ENCODE measurements around the gene CES3.

Gene CES3, protein sequence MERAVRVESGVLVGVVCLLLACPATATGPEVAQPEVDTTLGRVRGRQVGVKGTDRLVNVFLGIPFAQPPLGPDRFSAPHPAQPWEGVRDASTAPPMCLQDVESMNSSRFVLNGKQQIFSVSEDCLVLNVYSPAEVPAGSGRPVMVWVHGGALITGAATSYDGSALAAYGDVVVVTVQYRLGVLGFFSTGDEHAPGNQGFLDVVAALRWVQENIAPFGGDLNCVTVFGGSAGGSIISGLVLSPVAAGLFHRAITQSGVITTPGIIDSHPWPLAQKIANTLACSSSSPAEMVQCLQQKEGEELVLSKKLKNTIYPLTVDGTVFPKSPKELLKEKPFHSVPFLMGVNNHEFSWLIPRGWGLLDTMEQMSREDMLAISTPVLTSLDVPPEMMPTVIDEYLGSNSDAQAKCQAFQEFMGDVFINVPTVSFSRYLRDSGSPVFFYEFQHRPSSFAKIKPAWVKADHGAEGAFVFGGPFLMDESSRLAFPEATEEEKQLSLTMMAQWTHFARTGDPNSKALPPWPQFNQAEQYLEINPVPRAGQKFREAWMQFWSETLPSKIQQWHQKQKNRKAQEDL

DNA sequence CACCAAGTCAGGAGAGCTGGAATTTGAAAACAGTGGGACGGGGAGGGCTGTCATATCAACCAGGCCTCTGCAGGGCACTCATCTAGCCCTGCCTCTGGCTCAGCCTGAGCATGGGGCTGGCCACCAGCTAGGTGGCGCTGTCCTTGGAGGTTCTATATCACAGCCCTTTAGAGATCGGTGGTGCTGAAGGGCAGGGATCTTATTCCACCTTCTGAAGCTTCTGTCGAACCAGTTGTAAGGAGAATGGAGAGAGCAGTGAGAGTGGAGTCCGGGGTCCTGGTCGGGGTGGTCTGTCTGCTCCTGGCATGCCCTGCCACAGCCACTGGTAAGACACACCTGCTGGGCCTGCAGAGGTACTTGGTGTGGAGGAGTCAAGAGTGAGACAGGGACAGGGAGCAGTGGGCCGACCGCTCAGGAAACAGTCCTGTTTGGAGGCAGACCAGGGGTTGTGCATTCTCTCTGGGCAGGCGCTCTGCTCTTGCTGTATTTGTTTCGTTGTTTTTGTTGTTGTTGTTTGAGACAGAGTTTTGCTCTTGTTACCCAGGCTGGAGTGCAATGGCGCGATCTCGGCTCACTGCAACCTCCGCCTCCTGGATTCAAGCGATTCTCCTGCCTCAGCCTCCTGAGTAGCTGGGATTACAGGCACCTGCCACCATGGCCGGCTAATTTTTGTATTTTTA, at the start of gene CES3:
CES3 (plus strand) TSS at position 202 of the 680 bp plus-strand sequence; CDS start at position 244, 42 bp downstream.
- peak; percentile 74 for DNase-seq

DNA sequence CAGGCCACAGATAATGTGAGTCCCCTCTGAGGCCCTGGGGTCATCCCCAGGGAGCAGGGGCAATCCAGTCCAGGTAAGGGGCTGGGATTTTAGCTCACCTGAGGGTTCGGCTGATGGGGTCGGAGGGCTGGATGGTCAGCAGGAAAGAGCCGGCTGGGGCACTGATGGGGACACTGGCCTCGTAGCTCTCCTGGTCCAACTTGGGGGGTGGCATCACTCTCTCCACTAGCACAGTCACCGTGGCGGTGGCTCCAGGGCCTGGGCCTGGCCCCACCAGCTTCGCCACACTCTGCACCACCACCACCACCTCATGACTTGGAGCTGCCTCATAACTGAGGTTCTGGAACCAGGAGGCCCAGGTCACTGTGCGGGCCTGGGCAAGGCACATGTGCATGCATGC, 49.3 kb upstream of the CES3 start:
- DNase-seq = no peak

DNA sequence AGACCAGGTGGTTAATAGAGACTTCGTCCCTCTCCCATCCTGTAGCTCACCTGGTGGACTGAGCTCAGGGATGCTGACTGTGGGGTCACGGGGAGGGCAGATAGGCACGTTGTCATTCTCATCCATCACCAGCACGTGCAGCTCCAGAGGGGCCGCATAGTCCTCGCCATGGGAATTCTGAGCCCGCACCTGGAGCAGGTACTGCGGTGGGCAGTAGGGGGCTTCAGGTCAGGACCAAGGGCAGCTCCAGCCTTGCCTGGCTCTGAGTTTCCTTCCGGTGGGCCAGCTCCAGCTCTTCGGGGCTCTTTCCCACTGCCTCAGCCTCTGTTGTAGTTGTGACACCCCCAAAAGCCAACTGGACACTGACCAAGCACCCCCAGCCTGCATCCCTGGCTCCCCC, 48.0 kb upstream of the CES3 start:
- DNase-seq = no peak

DNA sequence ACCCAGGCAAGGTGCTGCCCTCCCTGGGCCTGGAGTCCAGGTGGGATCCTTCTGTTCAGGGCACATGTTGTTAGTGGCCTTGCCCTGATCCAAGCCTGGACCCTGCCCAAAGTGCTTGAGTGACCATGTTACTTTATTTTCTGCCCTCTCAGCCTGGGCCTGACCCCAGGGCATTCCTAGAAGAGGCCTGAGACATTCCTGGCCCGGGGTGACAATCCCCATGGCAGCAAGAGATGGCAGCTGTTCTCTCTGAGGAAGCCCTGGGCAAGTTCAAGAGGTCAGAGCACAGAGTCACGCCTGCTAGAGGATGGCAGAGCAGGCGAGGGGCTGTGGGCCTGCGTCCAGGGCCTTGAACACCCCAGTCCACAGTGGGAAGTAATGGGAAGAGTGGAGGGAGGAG, 47.4 kb upstream of the CES3 start:
- DNase-seq = no peak

DNA sequence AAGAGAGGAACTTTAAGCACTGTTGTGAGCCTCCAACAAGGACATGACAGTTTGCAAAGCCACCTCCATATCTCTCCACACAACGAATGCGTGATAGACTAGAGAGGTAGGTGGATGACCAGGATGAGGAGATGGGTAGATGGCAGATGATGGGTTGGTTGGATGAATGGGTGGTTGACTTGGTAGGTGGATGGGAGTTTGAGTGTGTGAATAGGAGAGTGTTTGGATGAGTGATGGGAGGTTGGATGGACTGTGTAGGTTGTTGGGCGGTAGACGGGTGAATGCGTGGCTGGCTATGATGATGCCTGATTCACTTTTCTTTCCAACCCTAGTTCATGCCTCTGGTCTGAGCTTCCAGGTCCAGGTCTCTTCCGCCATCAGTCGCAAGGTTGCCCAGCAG, 46.5 kb upstream of the CES3 start:
- no peak for DNase-seq

DNA sequence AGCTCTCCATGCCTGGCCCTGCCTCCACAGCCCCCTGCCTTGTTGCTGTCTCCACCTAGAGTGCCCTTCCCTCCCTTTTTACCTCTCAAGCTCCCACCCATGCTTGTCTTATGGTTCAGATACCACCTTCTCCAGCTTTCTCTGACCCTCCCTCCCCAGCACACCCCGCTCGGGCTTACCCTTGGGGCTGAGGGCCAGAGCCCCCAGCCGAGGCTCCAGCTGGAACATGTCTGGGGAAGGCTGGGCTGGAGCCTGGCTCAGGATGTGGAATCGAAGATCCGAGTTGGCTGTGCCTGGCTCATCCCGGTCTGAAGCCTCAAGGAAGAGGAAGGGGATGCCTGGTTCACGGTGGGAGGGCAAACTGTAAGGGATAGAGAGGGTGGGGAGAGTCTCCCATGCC, 46.0 kb upstream of the CES3 start:
- no peak for DNase-seq

DNA sequence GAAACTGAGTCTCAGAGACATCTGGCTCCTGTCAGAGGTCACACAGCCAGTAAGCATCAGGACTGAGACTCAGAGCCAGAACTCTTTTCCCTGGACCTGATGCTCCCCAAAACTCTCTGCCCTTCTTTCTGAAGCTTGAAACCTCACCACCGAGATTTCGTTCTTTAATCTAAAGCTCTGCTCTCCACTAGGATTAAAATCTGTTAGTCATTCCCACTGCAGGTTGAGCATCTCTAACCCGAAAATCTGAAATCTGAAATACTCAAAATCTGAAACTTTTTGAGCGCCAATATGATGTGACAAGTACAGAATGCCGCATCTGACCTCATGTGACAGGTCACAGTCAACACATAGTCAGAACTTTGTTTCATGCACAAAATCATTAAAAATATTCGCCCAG, 44.5 kb upstream of the CES3 start:
- no peak for DNase-seq

DNA sequence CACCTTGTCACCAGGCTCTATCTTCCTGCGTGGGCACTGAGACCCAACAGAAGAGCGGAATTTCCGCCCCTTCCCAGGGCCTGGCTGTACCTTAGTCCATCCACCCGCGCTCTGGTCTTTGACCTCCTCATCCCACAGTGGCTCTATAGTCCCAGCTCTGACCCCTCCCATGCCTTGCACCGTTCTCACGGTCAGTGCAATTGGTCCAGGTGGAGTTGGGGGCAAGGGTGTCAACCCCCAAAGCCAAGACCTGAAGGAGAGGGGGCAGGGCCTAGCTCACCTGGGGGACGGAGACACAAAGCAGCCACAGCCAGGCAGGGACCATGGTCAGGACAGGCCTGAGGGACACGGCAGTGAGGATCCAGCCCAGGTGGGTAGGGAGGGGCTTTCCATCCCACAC, 43.3 kb upstream of the CES3 start:
- DNase-seq = no peak

DNA sequence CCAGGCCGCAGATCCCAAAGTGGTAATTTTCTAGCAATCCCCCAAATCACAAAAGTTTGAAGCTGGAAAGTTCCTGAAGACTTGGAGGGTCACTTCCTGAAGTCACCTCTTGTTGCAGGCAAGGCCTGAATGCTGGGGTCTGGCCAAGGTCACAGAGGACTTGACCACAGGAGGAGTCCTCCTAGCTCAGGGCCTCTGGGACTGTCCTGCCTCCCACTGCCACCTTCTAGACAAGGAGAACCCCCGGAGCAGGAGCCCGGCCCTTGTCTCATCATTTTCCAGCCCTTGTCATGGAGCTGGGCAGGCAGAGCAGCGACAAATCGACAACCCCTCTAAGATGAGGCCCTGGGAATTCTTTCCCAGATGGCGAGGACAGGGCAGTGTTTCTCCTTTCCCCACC, 42.7 kb upstream of the CES3 start:
- DNase-seq = no peak

DNA sequence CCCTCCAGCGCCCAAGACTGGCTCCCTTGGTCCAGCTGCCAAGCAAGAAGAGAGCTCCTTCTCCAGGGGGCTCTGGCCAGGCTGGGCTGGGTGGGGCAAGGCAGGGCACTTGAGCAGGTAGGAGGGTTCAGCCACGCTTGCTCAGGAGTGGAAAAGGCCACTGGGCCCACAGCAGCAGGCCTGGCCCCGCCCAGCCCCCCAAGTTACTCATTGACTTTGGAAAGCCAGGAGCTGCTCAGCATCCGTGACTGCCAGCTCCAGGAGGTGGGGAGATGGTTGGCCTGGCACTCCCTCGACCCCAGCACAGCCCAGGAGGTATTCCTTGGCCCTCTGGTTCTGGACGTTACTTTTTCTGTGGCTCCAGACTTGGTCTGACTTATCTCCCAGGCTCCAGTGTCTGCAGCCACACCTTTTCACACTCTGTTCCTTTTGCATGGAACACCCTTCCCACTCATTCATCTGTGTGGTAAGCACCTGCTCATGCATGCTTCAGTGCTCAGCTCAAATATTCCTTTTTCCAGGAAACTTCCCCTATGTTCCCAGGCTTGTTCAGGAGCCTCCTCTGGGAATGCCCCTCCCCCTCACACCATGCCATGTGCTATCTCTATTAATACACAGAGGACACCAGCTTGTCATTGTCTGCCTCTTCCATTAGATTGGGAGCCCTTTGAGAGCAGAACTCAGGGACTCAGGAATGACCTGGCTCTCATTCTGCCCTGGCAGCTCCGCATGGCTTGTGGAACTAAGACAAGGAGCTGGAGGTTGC, 42.1 kb upstream of the CES3 start, which contains the start of gene CDH16:
CDH16 (minus strand) TSS at position 83 of the 766 bp plus-strand sequence. CDS start 820 bp downstream, outside the sequence.
- no peak for DNase-seq

DNA sequence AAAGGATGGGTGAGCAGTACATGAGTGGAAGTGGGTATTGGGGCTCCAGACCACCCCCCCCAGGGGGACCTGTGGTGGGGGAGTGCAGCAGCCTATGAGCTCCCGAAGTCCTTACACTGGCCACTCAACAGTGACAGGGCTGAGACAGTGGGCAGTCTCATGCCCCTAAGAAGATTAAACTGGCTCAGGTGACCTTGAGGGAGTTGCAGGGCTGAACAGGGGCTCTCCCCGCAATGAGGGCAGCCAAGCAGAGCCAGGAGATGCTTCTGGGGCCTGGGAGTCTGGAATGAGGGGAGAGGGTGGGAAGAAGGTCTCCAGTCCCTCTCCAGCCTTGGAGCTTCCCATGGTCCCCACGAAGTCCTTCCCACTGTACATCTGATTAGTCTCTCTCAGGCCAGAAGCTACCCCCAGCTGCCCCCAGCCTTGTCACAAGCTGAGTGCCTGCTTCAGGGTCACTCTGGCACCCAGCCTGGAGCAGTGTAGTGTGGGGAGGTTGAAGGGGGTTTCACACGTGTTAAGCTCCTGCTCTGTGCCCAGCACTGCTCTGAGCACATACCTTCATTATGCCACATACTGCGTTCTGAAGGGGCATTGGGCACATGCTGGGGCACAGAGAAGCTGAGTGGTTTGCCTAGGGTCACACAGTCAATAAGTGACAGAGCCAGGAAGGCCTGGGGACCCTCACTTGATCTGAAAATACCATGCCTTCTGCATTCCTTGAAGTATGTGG, 41.3 kb upstream of the CES3 start:
- no peak for DNase-seq

DNA sequence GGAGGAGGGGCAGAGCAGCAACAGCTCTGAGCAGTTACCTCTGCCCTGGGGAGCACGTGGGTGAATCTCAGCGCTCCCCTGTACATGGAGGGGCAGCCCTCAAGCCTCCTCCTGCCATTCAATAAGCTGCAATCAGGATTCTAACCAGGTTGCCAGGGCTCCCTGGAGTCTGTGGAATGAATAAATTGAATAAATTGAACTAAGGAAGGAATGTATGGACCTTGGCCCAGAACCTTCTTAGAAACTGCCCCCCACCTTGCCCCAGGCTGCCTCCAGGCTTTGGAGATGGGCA, 40.8 kb upstream of the CES3 start:
- no peak for DNase-seq

DNA sequence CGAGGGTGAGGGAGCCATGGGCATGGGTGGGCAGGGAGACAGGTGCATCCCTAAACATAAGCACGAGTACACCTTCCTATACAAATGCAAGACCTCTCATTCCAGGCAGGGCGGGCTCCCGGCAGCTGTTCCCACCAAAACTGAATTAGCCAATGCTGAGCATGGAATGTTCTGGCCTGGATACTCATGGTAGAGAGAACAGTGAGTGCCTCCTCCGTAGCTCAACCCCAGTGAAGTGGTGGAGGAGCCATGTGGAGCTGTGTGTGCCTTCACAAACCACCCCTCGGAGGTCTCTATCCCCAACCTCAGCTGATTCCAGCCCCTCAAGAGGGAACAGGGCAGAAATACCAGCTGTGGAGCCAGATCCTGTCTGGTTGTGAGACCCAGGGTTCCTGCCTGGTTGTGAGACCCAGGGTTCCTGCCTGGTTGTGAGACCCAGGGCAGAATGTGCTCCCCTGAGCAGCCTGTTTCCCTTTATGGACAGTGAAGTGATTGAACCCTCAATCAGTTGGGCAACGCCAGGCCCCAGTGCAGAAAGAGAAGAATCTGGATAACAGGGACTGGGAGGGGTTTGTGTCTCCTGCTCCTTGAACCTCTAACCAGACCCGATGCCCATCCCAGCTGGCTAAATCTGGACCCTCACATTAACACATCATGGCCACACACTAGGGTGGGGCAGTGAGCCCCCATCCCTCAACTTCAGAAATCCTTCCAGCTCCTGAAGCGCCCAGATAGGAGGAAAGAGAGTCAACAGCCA, 40.0 kb upstream of the CES3 start:
- no peak for DNase-seq

DNA sequence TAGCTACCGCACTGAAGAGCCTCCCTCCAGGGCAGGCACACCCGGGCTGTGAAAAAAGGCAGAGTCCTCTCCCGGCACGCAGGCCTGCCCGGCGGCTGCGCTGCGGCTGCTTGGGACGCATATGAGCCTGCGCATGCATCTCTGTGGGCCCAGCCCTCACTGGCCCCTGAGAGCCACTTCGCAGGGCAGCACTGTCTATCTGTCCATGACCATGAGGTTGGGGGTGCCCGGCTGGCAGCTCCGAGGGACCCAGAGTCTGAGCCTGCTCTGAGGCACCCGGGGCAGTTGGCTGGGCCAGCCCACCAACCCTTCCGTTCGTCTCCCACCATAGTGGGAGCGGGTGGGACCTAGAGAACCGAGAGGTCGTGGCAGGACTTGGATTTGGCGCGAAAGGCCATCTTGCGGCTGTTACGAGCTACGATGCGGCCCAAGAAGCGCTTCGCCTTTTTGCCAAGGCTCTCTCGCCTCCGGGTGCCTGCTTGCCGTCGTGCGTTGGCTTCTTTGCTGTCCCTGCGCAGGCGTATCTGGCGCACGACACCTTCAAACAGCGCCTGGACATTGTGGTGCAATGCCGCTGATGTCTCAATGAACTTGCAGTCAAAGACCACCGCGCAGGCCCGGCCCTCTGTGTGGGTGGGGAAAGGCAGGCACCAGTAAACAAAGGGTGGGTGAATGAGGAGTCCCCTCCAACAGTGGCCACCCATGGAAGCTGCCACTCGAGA, 39.2 kb upstream of the CES3 start:
- no peak for DNase-seq

DNA sequence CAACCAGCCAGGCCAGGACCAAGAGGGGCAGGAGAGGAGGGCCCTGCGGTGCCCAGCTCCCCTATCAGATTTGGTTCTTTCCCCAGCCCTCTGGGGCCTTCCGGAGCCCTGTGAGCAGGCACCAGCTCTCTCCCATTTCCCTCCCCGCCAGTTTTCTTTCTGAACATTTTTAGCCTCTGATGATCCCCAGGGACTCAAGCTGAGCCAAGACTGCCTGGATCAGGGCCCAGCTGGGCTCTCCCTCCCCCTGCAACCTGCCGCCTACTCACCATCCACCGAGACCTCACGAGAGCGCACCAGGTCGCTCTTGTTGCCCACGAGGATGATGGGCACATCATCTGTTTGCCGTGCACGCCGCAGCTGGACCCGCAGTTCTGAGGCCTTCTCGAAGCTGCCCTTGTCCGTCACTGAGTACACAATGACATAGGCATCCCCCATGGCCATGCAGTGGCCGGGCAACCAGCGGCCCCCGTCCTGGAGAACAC, 37.8 kb upstream of the CES3 start:
- DNase-seq = no peak

DNA sequence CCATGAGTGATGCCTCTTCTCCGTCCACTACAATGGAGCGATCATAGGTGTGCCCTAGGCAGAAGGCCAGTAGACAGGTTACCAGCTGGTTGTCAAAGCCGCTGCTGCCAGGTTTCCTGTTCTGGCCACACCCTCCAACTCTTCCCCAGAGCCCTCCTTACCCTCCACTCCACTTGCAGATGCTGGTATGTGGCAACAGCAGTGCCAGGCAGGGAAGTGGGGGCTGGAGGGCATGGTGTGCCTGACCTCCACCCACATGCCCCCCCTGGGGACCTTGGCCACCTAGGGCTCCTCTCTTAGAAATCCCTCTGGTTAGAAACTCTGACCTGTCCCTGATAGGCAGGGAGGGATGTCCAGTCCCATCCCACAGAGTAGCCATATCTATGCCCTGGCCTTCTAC, 37.2 kb upstream of the CES3 start:
- no peak for DNase-seq

DNA sequence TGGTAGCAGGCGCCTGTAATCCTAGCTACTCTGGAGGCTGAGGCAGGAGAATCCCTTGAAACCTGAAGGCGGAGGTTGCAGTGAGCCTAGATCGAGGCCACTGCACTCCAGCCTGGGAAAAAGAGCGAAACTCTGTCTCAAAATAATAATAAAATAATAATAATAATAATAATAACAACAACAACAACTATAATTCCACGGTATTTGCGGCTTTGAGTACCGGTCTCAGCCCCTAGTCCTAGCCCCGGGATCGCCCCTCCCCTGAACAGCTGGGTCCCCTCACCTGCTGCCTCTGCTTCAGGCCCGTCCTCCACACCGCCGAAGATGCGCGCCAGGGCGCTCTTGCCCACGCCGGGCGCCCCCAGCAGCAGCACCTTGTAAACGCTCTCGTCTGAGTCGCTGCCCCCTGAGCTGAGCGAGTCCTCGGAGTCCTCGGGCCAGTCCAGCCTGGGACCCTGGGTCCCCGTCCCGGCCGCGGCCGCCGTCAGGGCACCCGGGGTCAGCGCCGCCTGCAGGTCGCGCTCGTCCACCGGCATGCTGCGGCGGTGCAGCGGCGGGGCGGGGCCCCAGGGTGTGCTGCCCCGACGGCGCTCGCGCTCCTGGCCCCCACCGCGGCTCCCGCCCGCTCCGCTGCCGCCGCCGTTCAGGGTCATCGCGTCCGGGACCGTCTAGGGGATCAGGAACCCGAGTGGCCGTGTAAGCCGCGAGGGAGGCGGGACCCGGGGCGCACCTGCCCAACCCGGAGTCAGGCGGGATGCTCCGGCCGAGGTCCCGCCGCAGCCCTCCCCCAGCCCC, 36.3 kb upstream of the CES3 start:
- DNase-seq = peak; percentile 76

DNA sequence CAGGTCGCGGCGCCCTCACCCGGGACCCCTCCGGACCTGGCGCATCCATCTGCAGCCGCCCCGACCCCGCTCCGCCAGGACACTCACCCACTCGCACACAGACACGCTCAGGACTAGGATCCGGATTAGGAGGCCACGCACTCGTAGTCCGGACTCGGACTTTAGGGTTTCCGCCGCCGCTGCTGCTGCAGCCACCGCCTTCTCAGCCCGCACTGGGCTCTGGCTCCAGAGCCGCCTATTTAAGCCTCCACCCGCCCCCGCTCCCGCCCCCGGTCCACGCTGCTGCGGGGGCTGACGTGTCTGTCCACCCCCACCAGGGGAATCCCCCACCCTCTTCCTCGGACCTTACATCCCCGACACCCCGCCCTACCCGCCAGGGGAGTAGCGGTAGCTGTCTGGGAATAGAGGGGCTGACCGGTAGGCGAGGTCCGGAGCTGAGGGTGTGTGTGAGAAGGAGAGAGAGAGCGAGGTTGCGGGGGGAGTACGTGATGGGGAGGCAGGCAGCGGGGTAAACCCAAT, 35.7 kb upstream of the CES3 start, which contains the start of gene RRAD:
RRAD (minus strand) TSS at position 214 of the 519 bp plus-strand sequence. CDS start 356 bp downstream, outside the sequence.
- no peak for DNase-seq

DNA sequence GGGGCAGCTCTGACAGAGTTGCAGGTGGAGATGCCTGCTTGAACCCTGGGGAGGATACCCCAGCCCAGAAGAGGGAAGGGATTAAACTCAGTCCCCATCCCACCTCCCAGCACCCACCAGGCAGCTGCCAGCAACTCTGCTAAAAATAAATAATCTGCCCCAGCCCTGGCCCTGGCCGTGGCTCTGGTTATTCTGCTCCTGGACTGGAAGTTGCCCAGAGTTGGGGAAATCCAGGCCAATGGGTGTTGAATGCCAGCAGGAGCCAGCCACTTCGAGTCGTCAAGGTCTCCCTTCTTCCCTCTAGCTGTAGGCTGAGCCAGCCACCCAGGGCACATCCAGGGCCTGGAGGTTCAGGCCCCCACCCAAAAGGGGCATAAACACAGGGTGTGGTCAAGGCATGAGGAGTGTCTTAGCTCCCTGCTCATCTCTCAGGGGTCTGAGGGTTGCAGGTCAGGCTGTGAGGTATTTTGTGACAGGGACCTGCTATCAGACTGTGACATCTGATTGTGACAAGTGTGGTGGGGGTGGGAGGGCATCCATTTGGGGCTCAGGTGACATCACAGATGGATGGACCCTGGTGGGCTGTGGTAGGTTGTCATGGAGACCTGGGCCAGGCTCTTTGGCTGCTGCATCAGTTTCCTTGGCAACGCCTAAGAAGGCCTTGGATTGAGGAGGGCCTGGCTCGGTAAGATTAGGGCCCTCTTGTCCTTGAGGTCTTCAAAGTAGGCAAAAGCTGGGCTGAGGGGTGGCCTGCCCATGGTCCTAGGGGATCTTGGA, 34.7 kb upstream of the CES3 start:
- DNase-seq = no peak

Measured in activated CD8-positive, alpha-beta memory T cell treated with anti-CD3 and anti-CD28 coated beads for 24 hours (primary cell).